ENCODE results near the gene MYO7B. TPM values are rescaled to one million over a fixed set of nuclear protein-coding genes. Genes with fewer than 3 reads are reported as not detected.

The MYO7B gene
- total RNA-seq, 4 donors from 2014 or later = 0.07 to 0.83 (median 0.51) TPM; not detected in 1

GRCh38 chr2:127670055-127670956 is 134.8 kb downstream of the MYO7B start:
- Histone ChIP-seq H3K36me3 (no peaks in the 10 kb centered on the region), H3K9me3 (no peaks in the 10 kb centered on the region), H3K4me1 (no peaks in the 10 kb centered on the region), H3K27me3 (peaks cover 0 to 7% (median 4%) of the 10 kb centered on the region in 3 donors), H3K27ac (peak overlapping the region in 1 of 4 donors; percentile 55), H3K4me3 (no peak overlapping the region)
- TF ChIP-seq CTCF (IDR thresholded peaks at IDR 0.05 in 4 of 5, conservative IDR thresholded peaks at IDR 0.05 in 1 of 5) (no peak), POLR2A (IDR thresholded peaks at IDR 0.05) (no peak)
- no peak for ATAC-seq
- intact Hi-C loops (cut with DNase I; ENCODE audit: low total_unique reads) = no loop called here
- in situ Hi-C loops (cut with MboI; ENCODE audit: low sequenced_read_pairs in 4 of 4) = no loop called here
- no peak for DNase-seq

GRCh38 chr2:127670957-127671290 is 135.4 kb downstream of the MYO7B start:
- Histone ChIP-seq H3K9me3 (no peaks in the 10 kb centered on the region), H3K4me3 (no peak overlapping the region), H3K27me3 (peaks cover 4 to 11% (median 6%) of the 10 kb centered on the region in 3 donors), H3K36me3 (no peaks in the 10 kb centered on the region), H3K27ac (peak overlapping the region in 2 of 4 donors; percentile 50 to 55), H3K4me1 (peaks cover 0 to 6% of the 10 kb centered on the region in 2 donors)
- ATAC-seq = no peak
- TF ChIP-seq POLR2A (IDR thresholded peaks at IDR 0.05) = no peak
- no peak for TF ChIP-seq CTCF (IDR thresholded peaks at IDR 0.05 in 4 of 5, conservative IDR thresholded peaks at IDR 0.05 in 1 of 5)
- no peak for DNase-seq
- intact Hi-C loops (cut with DNase I; ENCODE audit: low total_unique reads) = no loop called here
- in situ Hi-C loops (cut with MboI; ENCODE audit: low sequenced_read_pairs in 4 of 4) = no loop called here

- Histone ChIP-seq H3K9me3 (no peaks in the 10 kb centered on the region), H3K4me1 (peaks cover 0 to 8% of the 10 kb centered on the region in 2 donors), H3K36me3 (no peaks in the 10 kb centered on the region), H3K4me3 (peak overlapping the region in 3 of 4 donors; percentile 67 to 70 (median 69)), H3K27me3 (peaks cover 4 to 11% (median 6%) of the 10 kb centered on the region in 3 donors), H3K27ac (peak overlapping the region in 3 of 4 donors; percentile 66 to 81 (median 74))
- in situ Hi-C loops (cut with MboI; ENCODE audit: low sequenced_read_pairs in 4 of 4) = no loop called here
- ATAC-seq (no peak), DNase-seq (no peak)
- intact Hi-C loops (cut with DNase I; ENCODE audit: low total_unique reads) = no loop called here
- no peak for TF ChIP-seq CTCF (IDR thresholded peaks at IDR 0.05 in 4 of 5, conservative IDR thresholded peaks at IDR 0.05 in 1 of 5)
- TF ChIP-seq POLR2A (IDR thresholded peaks at IDR 0.05) = no peak
Measured at GRCh38 chr2:127671557-127672302, 136.2 kb downstream of the MYO7B start.

- intact Hi-C loops (cut with DNase I; ENCODE audit: low total_unique reads) = no loop called here
Measured at GRCh38 chr2:127672341-127673224, 137.1 kb downstream of the MYO7B start.

More at GRCh38 chr2:127672341-127673224, 137.1 kb downstream of the MYO7B start:
- no peak for DNase-seq
- peaks cover 4 to 11% (median 6%) of the 10 kb centered on the region in 3 donors for H3K27me3 ChIP-seq
- H3K27ac ChIP-seq = peak overlapping the region; percentile 66 to 81 (median 72)
- no peaks in the 10 kb centered on the region for H3K9me3 ChIP-seq
- H3K36me3 ChIP-seq = no peaks in the 10 kb centered on the region
- H3K4me1 ChIP-seq = peaks cover 0 to 8% of the 10 kb centered on the region in 2 donors
- no peak for ATAC-seq
- in situ Hi-C loops (cut with MboI; ENCODE audit: low sequenced_read_pairs in 4 of 4) = no loop called here
- TF ChIP-seq CTCF (IDR thresholded peaks at IDR 0.05 in 4 of 5, conservative IDR thresholded peaks at IDR 0.05 in 1 of 5) = no peak
- TF ChIP-seq POLR2A (IDR thresholded peaks at IDR 0.05) = no peak
- H3K4me3 ChIP-seq = peak overlapping the region; percentile 67 to 73 (median 70)
